ENCODE results near the gene CPA1.

- TF ChIP-seq CTCF (IDR thresholded peaks at IDR 0.05 in 8 of 11, conservative IDR thresholded peaks at IDR 0.05 in 3 of 11) = no peak
- TF ChIP-seq POLR2A (IDR thresholded peaks at IDR 0.05) = no peak
Measured at GRCh38 chr7:130401578-130401977, 21.3 kb downstream of the CPA1 start.
